Renal cortex interstitium (tissue), 11 donors: Measurements from ENCODE around the gene ELOB. TPM values are rescaled to one million over a fixed set of nuclear protein-coding genes. Genes with fewer than 3 reads are reported as not detected.

Source experiments
- DNase-seq, 11 donors: peaks; one replicate each; pipeline ENCODE4 v3.0.0-alpha.2; 2013; ENCODE audit warnings: low read depth in 9 of 11, low spot score in 4 of 11; ENCODE audit errors: extremely low read depth in 1 of 11
- polyA plus RNA-seq, 3 donors: library from polyadenylated mRNA; unstranded; fragments of 120-200 nt; gene quantifications; one replicate each; pipeline ENCODE4 v1.2.1, GENCODE V29; 2013; ENCODE audit not compliant: insufficient read length in 3 of 3

ELOB gene
- polyA plus RNA-seq, 3 donors = 193 to 255 (median 237) TPM

DNA sequence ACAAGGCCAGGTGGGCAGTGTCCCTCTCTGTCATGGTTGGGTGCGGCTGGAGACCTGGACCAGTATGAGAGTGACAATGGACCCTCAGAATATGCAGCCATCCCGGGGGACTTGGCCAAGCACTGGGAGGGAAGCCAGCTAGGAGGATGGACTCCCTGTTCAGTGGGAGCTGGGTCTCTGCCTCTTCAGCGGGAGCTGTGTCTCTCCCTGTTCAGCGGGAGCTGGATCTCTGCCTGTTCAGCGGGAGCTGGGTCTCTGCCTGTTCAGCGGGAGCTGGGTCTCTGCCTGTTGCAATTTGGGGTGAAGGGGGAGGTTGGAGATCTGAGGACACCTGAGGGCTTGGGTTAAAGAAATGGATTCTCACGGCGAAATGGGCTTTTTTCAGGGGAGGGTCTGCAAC is 14.1 kb upstream of the ELOB start:
- no peak for DNase-seq

DNA sequence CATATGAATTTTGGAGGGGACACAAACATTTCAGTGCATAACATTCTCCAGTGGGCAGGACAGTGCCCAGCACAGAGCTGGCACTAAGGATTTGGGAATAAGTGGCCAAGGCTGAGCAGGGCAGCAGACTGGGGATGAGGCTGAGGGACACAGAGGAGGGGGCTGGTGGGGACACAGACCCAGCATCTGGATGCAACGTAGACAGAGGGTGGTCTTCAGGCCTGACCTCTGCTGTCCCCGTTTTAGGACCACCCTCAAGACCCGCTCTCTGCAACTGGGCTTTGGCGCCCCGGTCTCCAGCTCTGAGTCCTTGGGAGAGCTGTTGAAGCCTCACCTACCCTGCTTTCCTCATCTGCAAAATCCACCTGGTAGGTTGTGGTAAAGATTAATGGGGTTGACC is 13.6 kb upstream of the ELOB start:
- DNase-seq = no peak

DNA sequence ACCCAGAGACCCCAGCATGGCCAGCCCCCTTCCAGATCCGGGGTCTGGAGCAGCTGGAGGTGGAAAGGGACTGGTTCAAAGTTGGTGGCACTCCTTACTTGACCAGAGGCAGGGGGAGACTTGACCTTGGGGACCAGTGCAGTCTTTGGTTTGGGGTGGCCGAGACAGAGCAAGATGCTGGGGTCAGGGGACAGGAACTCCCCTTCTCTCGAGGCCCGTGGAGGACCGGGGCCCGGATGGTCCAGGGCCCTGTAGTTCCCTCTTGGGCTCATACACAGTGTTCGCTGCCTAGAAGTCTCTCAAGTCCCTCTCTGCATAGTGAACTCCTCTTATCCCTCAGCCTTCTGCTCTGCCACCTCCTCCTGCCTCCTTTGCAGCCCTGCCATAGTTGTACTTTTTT is 10.9 kb upstream of the ELOB start:
- DNase-seq = no peak

DNA sequence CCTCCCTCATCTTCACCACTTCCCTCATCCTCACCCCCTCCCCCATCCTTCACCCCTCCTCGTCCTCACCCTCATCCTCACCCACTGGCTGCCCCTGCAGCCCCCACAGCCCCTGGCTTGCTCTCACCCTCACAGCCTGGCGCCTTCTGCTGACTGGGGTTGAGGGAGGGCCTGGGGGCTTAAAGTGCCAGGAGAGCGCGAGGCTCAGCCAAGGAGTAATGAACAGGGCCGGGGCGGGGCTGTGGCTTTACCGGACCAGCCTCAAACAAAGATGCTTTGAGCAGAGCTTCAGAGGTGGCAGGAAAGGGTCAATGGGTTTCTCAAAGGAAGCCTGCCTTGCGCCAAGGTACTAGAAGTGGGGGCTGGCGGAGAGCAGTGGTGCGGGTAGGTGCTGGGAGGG is 10.3 kb upstream of the ELOB start, which contains the start of gene PRSS33:
PRSS33 (minus strand) TSS at position 155 of the 400 bp plus-strand sequence. CDS start 1,013 bp downstream, outside the sequence.
- no peak for DNase-seq

DNA sequence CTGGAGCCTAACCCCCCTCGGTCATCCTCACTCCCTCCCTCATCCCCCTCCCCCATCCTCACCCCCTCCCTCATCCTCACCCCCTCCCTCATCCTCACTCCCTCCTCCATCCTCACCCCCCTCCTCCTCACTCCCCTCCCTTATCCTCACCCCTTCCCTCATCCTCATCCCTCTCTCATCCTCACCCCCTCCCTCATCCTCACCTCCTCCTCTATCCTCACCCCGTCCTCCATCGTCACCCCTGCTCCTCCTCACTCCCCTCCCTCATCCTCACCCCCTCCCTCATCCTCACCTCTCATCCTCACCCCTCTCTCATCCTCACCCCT is 9.7 kb upstream of the ELOB start:
- no peak for DNase-seq

DNA sequence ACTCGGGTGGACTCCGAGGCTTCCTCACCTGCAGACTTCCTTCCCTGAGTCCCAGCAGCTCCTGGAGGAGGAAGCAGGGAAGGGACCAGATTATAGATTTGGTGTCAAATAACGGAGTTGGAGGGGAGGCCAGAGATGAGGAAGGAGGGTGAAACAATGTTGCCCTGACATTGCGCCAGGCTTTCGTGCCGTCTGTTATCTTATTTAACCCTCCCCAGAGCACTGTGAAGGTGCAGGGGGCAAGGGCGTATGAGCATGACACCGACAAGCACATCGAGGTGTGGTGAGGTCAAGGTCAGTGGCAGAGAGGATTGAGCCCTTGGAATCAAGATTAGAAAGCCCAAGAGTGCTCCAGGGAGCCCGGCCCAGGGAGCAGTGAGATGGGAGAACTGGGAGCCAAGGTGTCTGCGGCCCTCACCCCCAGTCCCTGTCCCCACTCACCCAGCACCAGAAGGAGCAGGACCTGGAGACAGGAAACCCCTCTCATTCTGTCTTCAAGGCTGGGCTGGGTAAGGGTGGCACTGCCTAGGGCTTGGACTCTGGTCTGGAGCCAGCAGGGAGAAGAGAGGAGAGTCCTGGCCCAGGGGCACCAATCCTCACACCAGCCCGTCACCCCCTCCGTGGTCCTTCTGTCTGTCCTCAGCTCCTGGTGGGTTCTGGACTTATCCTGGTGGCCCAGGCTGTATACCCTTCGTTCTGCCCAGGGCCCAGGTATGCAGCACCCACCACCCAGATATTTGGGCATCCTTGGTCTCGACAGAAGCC is 9.2 kb upstream of the ELOB start:
- DNase-seq = no peak

DNA sequence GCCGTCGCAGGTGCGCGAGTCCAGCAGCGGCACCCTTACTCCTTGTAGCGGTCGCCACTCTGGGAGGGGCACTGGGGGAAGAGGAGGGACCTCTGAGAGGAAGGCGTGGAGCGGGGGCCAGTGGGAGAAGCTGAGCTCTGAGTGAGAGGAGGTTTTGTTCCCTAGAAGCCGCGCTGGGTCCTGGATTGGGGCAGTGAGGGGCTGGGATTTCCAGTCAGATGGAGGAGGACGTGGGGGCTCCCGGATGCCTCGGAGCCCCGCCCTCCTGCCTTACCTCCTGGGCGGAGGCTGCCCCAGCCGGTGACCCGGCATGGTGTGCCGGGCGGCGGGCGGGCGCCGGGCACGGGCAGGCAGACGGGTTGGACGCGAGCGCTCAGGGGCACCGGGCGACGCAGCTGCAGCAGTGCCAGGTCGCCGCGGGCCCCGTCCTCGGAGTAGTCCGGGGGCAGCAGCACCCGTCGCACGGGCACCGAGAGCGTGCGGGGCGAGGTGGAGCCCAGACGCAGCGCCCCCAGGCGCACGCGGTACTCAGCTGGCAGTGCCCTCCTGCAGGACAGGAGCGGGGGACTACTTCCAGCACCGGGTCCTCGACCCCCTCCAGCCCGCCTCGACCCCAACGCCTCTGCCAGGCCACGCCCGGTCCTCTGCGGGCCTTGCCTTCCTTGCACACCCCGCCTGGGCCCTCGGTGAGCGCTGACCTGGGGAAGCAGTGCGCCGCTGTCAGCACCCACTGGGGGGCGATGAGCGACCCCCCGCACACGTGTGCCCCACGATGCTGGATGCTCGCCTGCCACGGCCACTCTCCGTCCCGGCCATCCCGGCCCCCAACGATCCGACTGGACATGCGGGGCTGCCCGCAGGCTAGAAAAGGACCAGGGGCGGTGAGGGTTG is 8.3 kb upstream of the ELOB start:
- no peak for DNase-seq

DNA sequence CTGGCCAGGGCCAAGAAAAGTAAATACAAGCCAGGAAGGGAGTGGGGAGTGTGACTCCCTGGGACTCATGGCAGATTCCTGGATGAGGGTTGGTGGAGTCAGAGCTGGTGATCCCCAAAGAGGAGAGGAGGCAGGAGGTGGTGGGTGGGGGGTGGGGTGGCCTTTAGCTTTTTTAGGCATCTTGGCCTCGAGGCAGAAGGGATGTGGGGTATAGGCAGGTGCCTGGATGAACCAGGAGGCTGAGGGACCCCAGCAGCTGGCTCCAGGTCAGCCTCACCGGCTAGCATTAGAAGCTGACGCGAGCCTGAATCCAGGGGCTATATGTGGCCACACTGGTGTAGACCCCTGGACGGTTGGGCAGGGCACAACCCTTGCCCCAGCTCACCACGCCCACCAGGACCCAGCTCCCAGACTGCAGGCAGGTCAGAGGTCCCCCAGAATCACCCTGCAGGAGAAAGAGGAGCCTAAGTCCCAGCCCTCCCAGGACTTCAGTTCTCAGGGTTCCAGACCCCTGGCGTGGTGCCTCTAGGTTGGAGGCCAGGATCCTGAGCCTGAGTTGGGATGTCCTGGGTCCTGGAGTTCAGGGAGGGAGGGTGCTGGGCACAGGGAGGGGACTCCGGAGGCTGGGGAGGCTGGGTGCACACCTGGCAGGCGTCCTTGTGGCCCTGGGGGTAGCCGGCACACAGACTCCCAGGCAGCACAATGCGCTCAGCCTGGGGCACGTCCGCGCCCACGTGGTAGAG is 7.4 kb upstream of the ELOB start:
- no peak for DNase-seq

DNA sequence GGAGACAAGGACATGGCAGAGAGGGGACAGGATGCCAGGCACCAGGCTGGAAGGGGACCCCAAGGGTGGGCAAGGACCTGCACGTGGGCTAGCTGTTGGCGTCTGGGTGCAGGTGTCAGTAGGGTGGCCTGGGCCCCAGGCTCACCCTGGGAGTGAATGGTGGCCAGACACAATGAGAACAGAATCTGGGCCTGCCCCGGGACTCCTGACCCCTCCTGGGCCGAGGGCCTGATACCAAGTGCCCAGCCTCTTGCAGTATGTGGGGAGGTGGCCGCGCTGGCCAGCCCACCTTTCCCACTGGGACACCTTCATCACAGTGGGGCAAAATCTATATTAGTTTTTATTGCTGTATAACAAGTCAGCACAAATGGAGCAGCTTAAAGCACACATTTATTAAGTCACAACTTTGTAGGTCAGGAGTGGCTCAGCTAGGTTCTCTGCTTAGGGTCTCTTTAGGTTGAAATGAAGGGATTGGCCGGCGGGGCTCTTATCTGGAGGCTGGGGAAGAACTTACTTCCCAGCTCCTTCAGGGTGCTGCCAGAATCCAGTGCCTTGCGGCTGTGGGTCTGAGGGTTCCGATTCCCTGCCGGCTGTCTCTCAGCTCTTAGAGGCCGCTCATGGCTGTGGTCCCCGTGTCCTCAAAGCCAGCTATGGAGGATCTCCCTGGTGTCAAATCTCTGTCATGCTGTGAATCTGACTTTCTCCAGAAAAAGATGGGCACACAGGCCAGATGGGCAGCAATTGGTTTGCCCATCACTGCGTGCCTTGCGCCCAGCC is 6.7 kb upstream of the ELOB start:
- no peak for DNase-seq

DNA sequence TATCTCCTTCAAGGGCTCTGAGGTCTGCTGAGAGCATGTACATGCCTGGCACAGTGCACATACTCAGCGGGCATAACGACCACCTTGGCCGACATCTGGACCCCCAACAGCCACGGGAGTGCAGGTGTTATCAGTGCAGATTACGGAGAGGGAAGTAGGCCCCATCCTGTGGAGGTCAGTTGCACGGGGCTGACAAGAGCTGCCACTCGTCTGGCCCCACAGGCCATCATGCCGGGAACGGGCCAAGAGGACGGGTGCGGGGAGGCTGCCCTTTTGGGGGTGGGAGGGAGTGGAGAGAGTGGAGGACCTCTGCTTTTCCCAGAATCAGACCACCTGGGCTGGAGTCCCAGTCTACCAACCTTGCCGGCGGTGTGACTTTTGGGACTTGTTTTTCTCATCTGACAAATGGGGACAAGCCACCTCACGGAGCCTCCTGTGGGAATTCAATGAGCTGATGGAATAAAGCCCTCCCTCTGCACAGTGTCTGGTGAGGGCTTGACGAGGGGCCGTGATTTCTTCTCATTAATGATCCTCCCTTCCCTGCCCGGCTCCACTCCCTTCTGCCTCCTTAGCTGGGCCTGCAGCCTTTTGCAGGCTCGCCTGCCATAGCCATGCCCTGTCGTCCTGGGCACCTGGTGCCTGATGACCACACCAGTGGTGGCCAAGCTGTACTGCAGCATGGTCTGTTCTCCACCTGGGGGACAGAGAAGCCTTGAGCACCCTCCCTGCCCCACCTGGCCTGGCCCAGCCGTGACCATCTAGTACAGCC is 5.7 kb upstream of the ELOB start:
- DNase-seq = no peak

DNA sequence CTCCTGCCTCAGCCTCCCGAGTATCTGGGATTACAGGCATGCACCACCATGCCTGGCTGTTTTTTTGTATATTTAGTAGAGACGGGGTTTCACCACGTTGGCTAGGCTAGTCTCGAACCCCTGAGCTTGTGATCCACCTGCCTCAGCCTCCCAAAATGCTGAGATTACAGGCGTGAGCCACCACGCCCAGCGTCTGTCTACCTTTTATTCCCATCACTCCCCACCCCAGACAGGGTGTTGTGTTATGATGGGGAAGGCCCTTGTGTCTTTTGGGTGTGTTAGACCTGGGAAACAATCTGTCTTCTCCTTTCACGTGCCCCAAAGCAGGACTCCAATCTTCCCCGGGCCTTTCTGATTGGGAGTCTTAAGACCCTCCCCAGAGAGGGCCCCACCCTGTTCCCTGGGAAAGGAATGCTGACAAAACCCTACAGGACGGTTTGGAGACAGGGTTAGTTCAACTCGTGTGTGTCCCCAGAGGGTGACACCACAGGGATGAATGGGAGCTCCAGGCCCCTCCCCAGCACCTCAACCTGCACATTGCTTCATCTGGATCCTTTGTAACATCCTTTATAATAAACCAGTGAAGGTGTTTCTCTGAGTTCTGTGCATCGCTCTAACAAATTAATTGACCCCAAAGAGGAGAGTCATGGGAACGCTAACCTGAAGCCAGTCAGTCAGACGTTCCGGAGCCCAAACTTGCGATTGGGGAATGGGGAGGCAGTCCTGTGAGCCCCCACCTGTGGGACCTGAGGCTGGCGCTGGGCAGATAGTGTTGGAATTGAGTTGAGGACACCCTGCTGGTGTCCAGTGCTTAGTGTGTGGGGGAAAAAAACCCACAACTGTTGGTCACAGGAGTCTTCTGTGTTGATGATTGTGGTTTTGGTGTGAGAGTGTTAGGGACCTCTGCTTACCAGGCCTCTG is 3.2 kb upstream of the ELOB start:
- DNase-seq = no peak

DNA sequence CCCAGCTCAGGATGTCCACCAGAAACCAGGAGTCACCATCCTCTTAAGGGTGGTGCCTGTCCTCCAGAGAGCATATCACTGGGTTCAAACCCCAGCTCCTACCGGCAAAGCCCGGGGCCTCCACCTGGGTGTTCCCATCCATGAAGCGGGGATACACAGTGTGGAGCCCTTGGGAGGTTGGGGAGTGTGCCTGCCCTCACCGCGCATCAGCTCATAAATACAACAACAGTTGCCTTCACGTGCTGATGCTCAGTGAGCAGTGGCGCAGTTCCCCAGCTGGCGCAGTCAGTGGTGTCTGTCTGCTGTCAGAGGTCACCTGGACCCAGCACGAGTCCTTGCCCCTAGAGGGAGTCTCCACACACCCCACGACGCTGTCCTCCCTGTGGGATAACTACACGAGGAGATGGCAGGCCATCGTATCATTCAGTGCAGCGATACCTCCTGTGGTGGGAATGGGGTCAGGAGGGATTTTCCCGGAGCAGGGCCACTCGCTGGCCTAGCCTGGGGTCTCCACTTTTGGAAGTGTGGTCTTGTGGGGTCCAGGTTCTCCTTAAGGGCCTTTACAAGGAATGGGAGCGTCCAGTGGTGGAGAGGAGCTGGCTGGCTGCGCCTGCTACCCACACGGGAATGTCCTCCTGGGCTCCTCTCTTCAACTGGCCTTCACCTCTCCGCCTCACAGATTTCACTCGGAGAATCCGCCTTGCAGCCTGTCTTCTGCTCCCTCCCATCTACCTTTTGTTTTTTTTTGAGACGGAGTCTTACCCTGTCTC is 2.3 kb upstream of the ELOB start:
- DNase-seq = no peak

DNA sequence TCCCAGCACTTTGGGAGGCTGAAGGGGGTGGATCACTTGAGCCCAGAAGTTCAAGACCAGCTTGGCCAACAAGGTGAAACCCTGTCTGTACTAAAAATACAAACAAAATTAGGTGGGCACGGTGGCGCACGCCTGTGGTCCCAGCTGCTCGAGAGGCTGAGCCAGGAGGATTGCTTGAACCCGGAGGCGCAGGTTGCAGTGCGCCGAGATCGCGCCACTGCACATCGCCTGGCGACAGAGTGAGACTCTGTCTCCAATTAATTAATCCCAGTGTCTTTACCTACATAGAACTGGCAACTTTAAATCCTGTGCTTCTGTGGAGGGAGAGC is 1.5 kb upstream of the ELOB start:
- DNase-seq = no peak

DNA sequence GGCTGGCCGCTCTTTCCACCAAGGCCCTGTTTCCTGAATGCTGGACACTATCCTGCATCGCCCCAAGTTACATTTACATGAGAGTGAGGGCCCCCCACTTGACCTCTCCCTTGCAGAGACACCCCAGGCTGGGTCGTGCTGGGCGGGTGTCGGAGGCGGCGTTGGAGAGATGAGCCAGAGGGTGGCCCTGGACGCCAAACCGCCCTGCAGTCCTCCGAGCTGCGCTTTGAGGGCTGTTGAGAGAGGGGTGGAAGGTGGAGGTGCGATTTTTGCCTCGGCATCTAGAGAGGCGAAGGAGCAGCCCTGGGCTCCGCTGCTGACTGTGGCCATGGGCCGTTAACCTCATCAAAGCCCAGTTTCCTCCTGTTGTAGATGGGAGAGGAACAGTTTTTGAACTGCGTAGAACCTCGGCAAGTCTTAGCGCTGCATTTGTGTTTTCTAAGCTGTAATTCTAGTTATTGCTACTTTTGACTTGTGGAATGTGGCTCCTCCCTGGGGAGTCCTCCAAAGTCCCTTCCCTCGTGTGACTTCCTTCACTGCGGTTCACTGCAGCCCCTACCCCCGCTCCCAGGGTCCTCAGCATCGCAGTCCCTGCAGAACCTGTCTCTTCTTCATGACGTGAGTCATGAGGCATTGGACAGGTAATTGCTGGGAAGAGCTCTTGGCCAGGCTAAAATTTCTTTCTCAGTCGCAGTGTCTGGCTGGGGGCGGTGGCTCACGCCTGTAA is 986 bp upstream of the ELOB start:
- peak in 6 of 11 donors; percentile 29 to 49 (median 36) for DNase-seq

DNA sequence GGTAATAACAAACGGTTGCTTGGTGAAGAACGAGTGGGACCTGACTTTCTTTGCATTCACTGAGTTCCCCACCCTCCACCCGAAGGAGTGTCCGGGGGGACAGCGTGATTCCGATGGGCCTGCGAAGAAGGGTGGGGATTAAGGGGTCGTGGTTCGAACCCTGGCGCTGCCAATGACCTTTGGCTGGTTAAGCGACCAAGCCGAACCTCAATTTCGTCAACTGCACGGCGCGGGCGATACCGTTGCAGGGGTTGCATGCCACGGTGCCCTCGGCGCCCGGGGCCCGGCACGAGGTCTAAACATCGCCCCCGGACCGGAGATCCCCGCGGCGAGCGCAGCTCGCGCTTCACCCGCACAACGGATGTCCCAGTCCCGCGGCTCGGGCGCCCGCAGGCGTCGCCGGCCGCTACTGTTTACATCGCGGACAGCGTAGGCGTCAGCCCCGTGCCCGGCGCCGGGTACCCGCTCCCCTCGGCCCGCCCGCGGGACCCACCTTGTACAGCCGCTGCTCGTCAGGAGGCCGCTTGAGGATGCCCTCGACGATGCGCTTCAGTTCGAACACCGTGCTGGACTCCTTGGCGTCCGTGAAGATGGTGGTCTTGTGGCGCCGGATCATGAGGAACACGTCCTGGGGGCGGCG is 460 bp downstream of the ELOB start:
- DNase-seq = no peak
